SK-N-SH treated with all-trans-retinoic acid at 6 μM for 48 hours (cell line): Measurements from ENCODE around the gene HDAC5.

ENCODE experiments used
- ATAC-seq: fragments of 200-7000 bp; cut with Tn5 transposase; 3 replicates; pipeline ENCODE4 v1.9.1; 2020; ENCODE audit warnings: mild to moderate bottlenecking, moderate library complexity
- ARNTL ChIP-seq: fragments of 450-650 bp; formaldehyde crosslinking; IDR thresholded peaks from 2 replicates; pipeline ENCODE4 v1.5.0; 2020; ENCODE audit warnings: low read depth, mild to moderate bottlenecking, moderate library complexity, borderline replicate concordance
- BACH2 ChIP-seq: fragments of 250-450 bp; sonication (Bioruptor Pico); IDR thresholded peaks from 2 replicates; pipeline ENCODE4 v1.9.0; 2021; ENCODE audit warnings: mild to moderate bottlenecking, borderline replicate concordance
- ESRRG ChIP-seq: fragments of 250-450 bp; sonication (Bioruptor Pico); IDR thresholded peaks from 2 replicates; pipeline ENCODE4 v1.6.1; 2021; ENCODE audit warnings: mild to moderate bottlenecking
- GLIS3 ChIP-seq: fragments of 250-450 bp; sonication (Bioruptor Pico); IDR thresholded peaks from 2 replicates; pipeline ENCODE4 v1.5.0; 2020; ENCODE audit warnings: mild to moderate bottlenecking, moderate library complexity
- ISL1 ChIP-seq: fragments of 250-450 bp; sonication (Bioruptor Pico); IDR thresholded peaks from 2 replicates; pipeline ENCODE4 v2.1.2; 2022; ENCODE audit warnings: mild to moderate bottlenecking, moderate library complexity
- OSR1 ChIP-seq: fragments of 250-450 bp; sonication (Bioruptor Pico); IDR thresholded peaks from 2 replicates; pipeline ENCODE4 v1.8.0; 2022; ENCODE audit warnings: moderate library complexity, mild to moderate bottlenecking, inconsistent platforms
- PPARA ChIP-seq: fragments of 250-450 bp; sonication (Bioruptor Pico); IDR thresholded peaks from 2 replicates; pipeline ENCODE4 v1.5.0; 2020; ENCODE audit warnings: mild to moderate bottlenecking, borderline replicate concordance
- RARB ChIP-seq: fragments of 250-450 bp; sonication (Bioruptor Pico); IDR thresholded peaks from 2 replicates; pipeline ENCODE4 v1.8.0; 2021; ENCODE audit warnings: mild to moderate bottlenecking, moderate library complexity
- TCF4 ChIP-seq: fragments of 250-450 bp; sonication (Bioruptor Pico); IDR thresholded peaks from 2 replicates; pipeline ENCODE4 v1.8.0; 2021; ENCODE audit warnings: mild to moderate bottlenecking, moderate library complexity, borderline replicate concordance
- TOX ChIP-seq: fragments of 250-450 bp; sonication (Bioruptor Pico); IDR thresholded peaks from 2 replicates; pipeline ENCODE4 v1.8.0; 2021; ENCODE audit warnings: mild to moderate bottlenecking, moderate library complexity, borderline replicate concordance
- ZC3H10 ChIP-seq: fragments of 250-450 bp; sonication (Bioruptor Pico); IDR thresholded peaks from 2 replicates; pipeline ENCODE4 v1.5.1; 2021; ENCODE audit warnings: mild to moderate bottlenecking, moderate library complexity
- ZFP3 ChIP-seq: fragments of 250-450 bp; sonication (Bioruptor Pico); IDR thresholded peaks from 2 replicates; pipeline ENCODE4 v1.5.0; 2020; ENCODE audit warnings: mild to moderate bottlenecking, moderate library complexity
- ZFP30 ChIP-seq: fragments of 450-650 bp; formaldehyde crosslinking; IDR thresholded peaks from 2 replicates; pipeline ENCODE4 v1.5.0; 2022; ENCODE audit warnings: mild to moderate bottlenecking, moderate library complexity
- ZNF565 ChIP-seq: fragments of 450-650 bp; formaldehyde crosslinking; conservative IDR thresholded peaks from 2 replicates; pipeline ENCODE4 v1.5.0; 2020; ENCODE audit warnings: low read depth, mild to moderate bottlenecking, moderate library complexity
- ZNF70 ChIP-seq: fragments of 450-650 bp; formaldehyde crosslinking; IDR thresholded peaks from 2 replicates; pipeline ENCODE4 v1.5.0; 2020; ENCODE audit warnings: mild to moderate bottlenecking, moderate library complexity
- ZNF8 ChIP-seq: fragments of 450-650 bp; formaldehyde crosslinking; IDR thresholded peaks from 2 replicates; pipeline ENCODE4 v1.5.0; 2020; ENCODE audit warnings: mild to moderate bottlenecking, moderate library complexity
- TF ChIP-seq, protein P1 (sequence below): fragments of 250-450 bp; sonication (Bioruptor Pico); IDR thresholded peaks from 2 replicates; pipeline ENCODE4 v1.8.0; 2021; ENCODE audit warnings: low read depth, mild to moderate bottlenecking, moderate library complexity, borderline replicate concordance
- TF ChIP-seq, protein P2 (sequence below): fragments of 250-450 bp; sonication (Bioruptor Pico); IDR thresholded peaks from 2 replicates; pipeline ENCODE4 v1.5.0; 2020; ENCODE audit warnings: mild to moderate bottlenecking, moderate library complexity
- TF ChIP-seq, protein P3 (sequence below): fragments of 250-450 bp; sonication (Bioruptor Pico); IDR thresholded peaks from 2 replicates; pipeline ENCODE4 v1.5.1; 2020; ENCODE audit warnings: low read depth, mild to moderate bottlenecking, moderate library complexity
- TF ChIP-seq, protein P4 (sequence below): fragments of 250-450 bp; sonication (Bioruptor Pico); IDR thresholded peaks from 2 replicates; pipeline ENCODE4 v1.8.0; 2020; ENCODE audit warnings: mild to moderate bottlenecking, moderate library complexity, borderline replicate concordance

HDAC5 gene

GRCh38 chr17:44061446-44061845 lies 62.0 kb downstream of the HDAC5 start:
- TF ChIP-seq ISL1 (CRISPR knock-in tag) (peak; percentile 30), ARNTL (CRISPR knock-in tag) (no peak), ESRRG (CRISPR knock-in tag) (no peak), TCF4 (CRISPR knock-in tag) (no peak), ZC3H10 (CRISPR knock-in tag) (no peak)
- TF ChIP-seq, protein P1, sequence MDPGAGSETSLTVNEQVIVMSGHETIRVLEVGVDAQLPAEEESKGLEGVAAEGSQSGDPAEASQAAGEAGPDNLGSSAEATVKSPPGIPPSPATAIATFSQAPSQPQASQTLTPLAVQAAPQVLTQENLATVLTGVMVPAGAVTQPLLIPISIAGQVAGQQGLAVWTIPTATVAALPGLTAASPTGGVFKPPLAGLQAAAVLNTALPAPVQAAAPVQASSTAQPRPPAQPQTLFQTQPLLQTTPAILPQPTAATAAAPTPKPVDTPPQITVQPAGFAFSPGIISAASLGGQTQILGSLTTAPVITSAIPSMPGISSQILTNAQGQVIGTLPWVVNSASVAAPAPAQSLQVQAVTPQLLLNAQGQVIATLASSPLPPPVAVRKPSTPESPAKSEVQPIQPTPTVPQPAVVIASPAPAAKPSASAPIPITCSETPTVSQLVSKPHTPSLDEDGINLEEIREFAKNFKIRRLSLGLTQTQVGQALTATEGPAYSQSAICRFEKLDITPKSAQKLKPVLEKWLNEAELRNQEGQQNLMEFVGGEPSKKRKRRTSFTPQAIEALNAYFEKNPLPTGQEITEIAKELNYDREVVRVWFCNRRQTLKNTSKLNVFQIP (CRISPR knock-in tag), result no peak
- TF ChIP-seq, protein P2, sequence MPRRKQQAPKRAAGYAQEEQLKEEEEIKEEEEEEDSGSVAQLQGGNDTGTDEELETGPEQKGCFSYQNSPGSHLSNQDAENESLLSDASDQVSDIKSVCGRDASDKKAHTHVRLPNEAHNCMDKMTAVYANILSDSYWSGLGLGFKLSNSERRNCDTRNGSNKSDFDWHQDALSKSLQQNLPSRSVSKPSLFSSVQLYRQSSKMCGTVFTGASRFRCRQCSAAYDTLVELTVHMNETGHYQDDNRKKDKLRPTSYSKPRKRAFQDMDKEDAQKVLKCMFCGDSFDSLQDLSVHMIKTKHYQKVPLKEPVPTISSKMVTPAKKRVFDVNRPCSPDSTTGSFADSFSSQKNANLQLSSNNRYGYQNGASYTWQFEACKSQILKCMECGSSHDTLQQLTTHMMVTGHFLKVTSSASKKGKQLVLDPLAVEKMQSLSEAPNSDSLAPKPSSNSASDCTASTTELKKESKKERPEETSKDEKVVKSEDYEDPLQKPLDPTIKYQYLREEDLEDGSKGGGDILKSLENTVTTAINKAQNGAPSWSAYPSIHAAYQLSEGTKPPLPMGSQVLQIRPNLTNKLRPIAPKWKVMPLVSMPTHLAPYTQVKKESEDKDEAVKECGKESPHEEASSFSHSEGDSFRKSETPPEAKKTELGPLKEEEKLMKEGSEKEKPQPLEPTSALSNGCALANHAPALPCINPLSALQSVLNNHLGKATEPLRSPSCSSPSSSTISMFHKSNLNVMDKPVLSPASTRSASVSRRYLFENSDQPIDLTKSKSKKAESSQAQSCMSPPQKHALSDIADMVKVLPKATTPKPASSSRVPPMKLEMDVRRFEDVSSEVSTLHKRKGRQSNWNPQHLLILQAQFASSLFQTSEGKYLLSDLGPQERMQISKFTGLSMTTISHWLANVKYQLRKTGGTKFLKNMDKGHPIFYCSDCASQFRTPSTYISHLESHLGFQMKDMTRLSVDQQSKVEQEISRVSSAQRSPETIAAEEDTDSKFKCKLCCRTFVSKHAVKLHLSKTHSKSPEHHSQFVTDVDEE (CRISPR knock-in tag), result no peak
- ATAC-seq, result peak; percentile 50

- no peak for TF ChIP-seq ZC3H10 (CRISPR knock-in tag)
- no peak for TF ChIP-seq TCF4 (CRISPR knock-in tag)
- TF ChIP-seq ZNF70 (CRISPR knock-in tag), result no peak
- no peak for TF ChIP-seq ESRRG (CRISPR knock-in tag)
- TF ChIP-seq, protein P3, sequence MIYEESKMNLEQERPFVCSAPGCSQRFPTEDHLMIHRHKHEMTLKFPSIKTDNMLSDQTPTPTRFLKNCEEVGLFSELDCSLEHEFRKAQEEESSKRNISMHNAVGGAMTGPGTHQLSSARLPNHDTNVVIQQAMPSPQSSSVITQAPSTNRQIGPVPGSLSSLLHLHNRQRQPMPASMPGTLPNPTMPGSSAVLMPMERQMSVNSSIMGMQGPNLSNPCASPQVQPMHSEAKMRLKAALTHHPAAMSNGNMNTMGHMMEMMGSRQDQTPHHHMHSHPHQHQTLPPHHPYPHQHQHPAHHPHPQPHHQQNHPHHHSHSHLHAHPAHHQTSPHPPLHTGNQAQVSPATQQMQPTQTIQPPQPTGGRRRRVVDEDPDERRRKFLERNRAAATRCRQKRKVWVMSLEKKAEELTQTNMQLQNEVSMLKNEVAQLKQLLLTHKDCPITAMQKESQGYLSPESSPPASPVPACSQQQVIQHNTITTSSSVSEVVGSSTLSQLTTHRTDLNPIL, result no peak
- TF ChIP-seq, protein P2 (CRISPR knock-in tag), result no peak
- ATAC-seq, result no peak
These were observed 64.1 kb downstream of the HDAC5 start for GRCh38 chr17:44059101-44059892.

- no peak for ATAC-seq
- TF ChIP-seq ZNF8 (CRISPR knock-in tag) (no peak), ZNF565 (CRISPR knock-in tag) (no peak), TCF4 (CRISPR knock-in tag) (no peak), OSR1 (CRISPR knock-in tag) (no peak), RARB (CRISPR knock-in tag) (no peak), ZC3H10 (CRISPR knock-in tag) (no peak), ARNTL (CRISPR knock-in tag) (no peak), GLIS3 (CRISPR knock-in tag) (no peak), ZFP3 (CRISPR knock-in tag) (no peak), PPARA (CRISPR knock-in tag) (no peak), ZFP30 (CRISPR knock-in tag) (no peak), ZNF70 (CRISPR knock-in tag) (no peak), ISL1 (CRISPR knock-in tag) (no peak), TOX (no peak), ESRRG (CRISPR knock-in tag) (no peak), BACH2 (CRISPR knock-in tag) (no peak)
- TF ChIP-seq, protein P1 (CRISPR knock-in tag), result no peak
- TF ChIP-seq, protein P4, sequence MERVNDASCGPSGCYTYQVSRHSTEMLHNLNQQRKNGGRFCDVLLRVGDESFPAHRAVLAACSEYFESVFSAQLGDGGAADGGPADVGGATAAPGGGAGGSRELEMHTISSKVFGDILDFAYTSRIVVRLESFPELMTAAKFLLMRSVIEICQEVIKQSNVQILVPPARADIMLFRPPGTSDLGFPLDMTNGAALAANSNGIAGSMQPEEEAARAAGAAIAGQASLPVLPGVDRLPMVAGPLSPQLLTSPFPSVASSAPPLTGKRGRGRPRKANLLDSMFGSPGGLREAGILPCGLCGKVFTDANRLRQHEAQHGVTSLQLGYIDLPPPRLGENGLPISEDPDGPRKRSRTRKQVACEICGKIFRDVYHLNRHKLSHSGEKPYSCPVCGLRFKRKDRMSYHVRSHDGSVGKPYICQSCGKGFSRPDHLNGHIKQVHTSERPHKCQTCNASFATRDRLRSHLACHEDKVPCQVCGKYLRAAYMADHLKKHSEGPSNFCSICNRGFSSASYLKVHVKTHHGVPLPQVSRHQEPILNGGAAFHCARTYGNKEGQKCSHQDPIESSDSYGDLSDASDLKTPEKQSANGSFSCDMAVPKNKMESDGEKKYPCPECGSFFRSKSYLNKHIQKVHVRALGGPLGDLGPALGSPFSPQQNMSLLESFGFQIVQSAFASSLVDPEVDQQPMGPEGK (CRISPR knock-in tag), result no peak
- TF ChIP-seq, all 23 proteins: peak for 0
These were observed 70.1 kb downstream of the HDAC5 start for GRCh38 chr17:44053125-44053872.
